Vagina (tissue), 2 donors: ENCODE measurements around the gene KIF22. TPM values are rescaled to one million over a fixed set of nuclear protein-coding genes. Genes with fewer than 3 reads are reported as not detected.

ENCODE experiments used
- DNase-seq, 2 donors: peaks; one replicate each; pipeline ENCODE4 v3.0.0-alpha.2; 2017; ENCODE audit errors: extremely low spot score in 2 of 2
- H3K27ac ChIP-seq: fragments of 200-600 bp; sonication (generic); one replicate; pipeline ENCODE4 v1.5.1; 2019
- H3K27me3 ChIP-seq: fragments of 200-600 bp; sonication (generic); one replicate; pipeline ENCODE4 v1.5.1; 2019
- H3K36me3 ChIP-seq, 2 donors: fragments of 200-600 bp; sonication (generic); one replicate each; pipeline ENCODE4 v1.5.1; 2017 to 2019
- H3K4me1 ChIP-seq: fragments of 200-600 bp; sonication (generic); one replicate; pipeline ENCODE4 v1.5.1; 2019
- H3K4me3 ChIP-seq, 2 donors: fragments of 200-600 bp; sonication (generic); 1 replicate in 1 of 2; 2 replicates in 1 of 2; pipeline ENCODE4 v1.5.1; 2016 to 2019
- H3K9me3 ChIP-seq: fragments of 200-600 bp; sonication (generic); one replicate; pipeline ENCODE4 v1.5.1; 2019
- CTCF ChIP-seq, 3 experiments: fragments of 450-650 bp in 2 of 3; fragments of 200-600 bp in 1 of 3; sonication (generic) in 1 of 3; IDR thresholded peaks; one replicate each; pipeline ENCODE4 v1.5.1; 2017 to 2019; ENCODE audit warnings: antibody characterized with exemption in 3 of 3, mild to moderate bottlenecking in 2 of 3, moderate library complexity in 2 of 3
- POLR2A ChIP-seq, 2 donors: fragments of 450-650 bp; IDR thresholded peaks; one replicate each; pipeline ENCODE4 v1.6.1; 2017; ENCODE audit warnings: antibody characterized with exemption in 2 of 2, mild to moderate bottlenecking in 2 of 2, moderate library complexity in 2 of 2
- POLR2AphosphoS5 ChIP-seq, 2 donors: sonication (generic); formaldehyde crosslinking; IDR thresholded peaks; one replicate each; pipeline ENCODE4 v1.9.0; 2017; ENCODE audit warnings: antibody characterized with exemption in 2 of 2, mild to moderate bottlenecking in 2 of 2, low read depth in 1 of 2; ENCODE audit not compliant: insufficient read depth in 1 of 2
- intact Hi-C: fragments of 100-400 bp; cut with DNase I; formaldehyde crosslinking; loops from one replicate; pipeline ENCODE4 v1.15.1; 2023
- total RNA-seq: library from RNA; depleted of rRNA; stranded (reverse); fragments of >200 nt; gene quantifications from one replicate; pipeline ENCODE4 v1.2.3, GENCODE V29; 2016

KIF22 gene
- total RNA-seq, 1 donor from 2014 or later: 18.9 TPM

- Histone ChIP-seq H3K27ac (peak overlapping the region; percentile 50), H3K9me3 (no peaks in the 10 kb centered on the region), H3K36me3 (peaks cover 0 to 38% of the 10 kb centered on the region in 2 donors), H3K4me1 (peaks cover 18% of the 10 kb centered on the region), H3K4me3 (no peak overlapping the region), H3K27me3 (no peaks in the 10 kb centered on the region)
- intact Hi-C loops: no loop called here
- no peak for DNase-seq
- TF ChIP-seq POLR2A (IDR thresholded peaks at IDR 0.05) (no peak), CTCF (IDR thresholded peaks at IDR 0.05) (peak; percentile 62 to 72 (median 70)), POLR2AphosphoS5 (IDR thresholded peaks at IDR 0.05; ENCODE audit: insufficient read depth in 1 of 2, low read depth in 1 of 2) (peak in 1 of 2 donors; percentile 37)
These were observed 58.1 kb downstream of the KIF22 start for GRCh38 chr16:29848420-29849297.

- Histone ChIP-seq H3K4me1 (peaks cover 18% of the 10 kb centered on the region), H3K36me3 (peaks cover 0 to 38% of the 10 kb centered on the region in 2 donors)
- intact Hi-C loops: no loop called here
These were observed 59.0 kb downstream of the KIF22 start for GRCh38 chr16:29849505-29849904.

GRCh38 chr16:29850998-29851397, 60.4 kb downstream of the KIF22 start:
- H3K4me1 ChIP-seq: peaks cover 12% of the 10 kb centered on the region
- no peak for DNase-seq
- intact Hi-C loops: loop anchor here (10.0 kb wide), 1 partner anchor 104 kb away; no protein-coding TSS in a partner anchor
- H3K27ac ChIP-seq: no peak overlapping the region
- no peaks in the 10 kb centered on the region for H3K27me3 ChIP-seq
- TF ChIP-seq CTCF (IDR thresholded peaks at IDR 0.05) (no peak), POLR2AphosphoS5 (IDR thresholded peaks at IDR 0.05; ENCODE audit: insufficient read depth in 1 of 2, low read depth in 1 of 2) (no peak), POLR2A (IDR thresholded peaks at IDR 0.05) (no peak)
- H3K4me3 ChIP-seq: no peak overlapping the region
- no peaks in the 10 kb centered on the region for H3K9me3 ChIP-seq
- peaks cover 0 to 23% of the 10 kb centered on the region in 2 donors for H3K36me3 ChIP-seq

More at GRCh38 chr16:29849505-29849904, 59.0 kb downstream of the KIF22 start:
- H3K4me3 ChIP-seq: no peak overlapping the region
- H3K27me3 ChIP-seq: no peaks in the 10 kb centered on the region
- peak overlapping the region; percentile 50 for H3K27ac ChIP-seq
- H3K9me3 ChIP-seq: no peaks in the 10 kb centered on the region
- DNase-seq: no peak
- TF ChIP-seq POLR2A (IDR thresholded peaks at IDR 0.05) (no peak), CTCF (IDR thresholded peaks at IDR 0.05) (no peak), POLR2AphosphoS5 (IDR thresholded peaks at IDR 0.05; ENCODE audit: insufficient read depth in 1 of 2, low read depth in 1 of 2) (no peak)

- Histone ChIP-seq H3K27me3 (no peaks in the 10 kb centered on the region), H3K4me1 (peaks cover 19% of the 10 kb centered on the region), H3K36me3 (peaks cover 0 to 6% of the 10 kb centered on the region in 2 donors), H3K9me3 (no peaks in the 10 kb centered on the region), H3K4me3 (no peak overlapping the region), H3K27ac (no peak overlapping the region)
- TF ChIP-seq CTCF (IDR thresholded peaks at IDR 0.05): no peak
- TF ChIP-seq POLR2AphosphoS5 (IDR thresholded peaks at IDR 0.05; ENCODE audit: insufficient read depth in 1 of 2, low read depth in 1 of 2): no peak
- TF ChIP-seq POLR2A (IDR thresholded peaks at IDR 0.05): no peak
- intact Hi-C loops: loop anchor here (10.0 kb wide), 1 partner anchor 102 kb away; no protein-coding TSS in a partner anchor
- no peak for DNase-seq
These were observed 62.1 kb downstream of the KIF22 start for GRCh38 chr16:29852654-29853053.
